ENCODE measurements around the gene GREB1. TPM values are rescaled to one million over a fixed set of nuclear protein-coding genes. Genes with fewer than 3 reads are reported as not detected.

GREB1 gene
- polyA plus RNA-seq, 1 donor from 2014 or later, result 17.2 TPM

GRCh38 chr2:11567631-11568031 is 33.8 kb downstream of the GREB1 start (continued):
- TF ChIP-seq EZH2 (IDR thresholded peaks at IDR 0.05; ENCODE audit: borderline replicate concordance, insufficient read depth, low read length, poor library complexity, severe bottlenecking), result no peak

DNA sequence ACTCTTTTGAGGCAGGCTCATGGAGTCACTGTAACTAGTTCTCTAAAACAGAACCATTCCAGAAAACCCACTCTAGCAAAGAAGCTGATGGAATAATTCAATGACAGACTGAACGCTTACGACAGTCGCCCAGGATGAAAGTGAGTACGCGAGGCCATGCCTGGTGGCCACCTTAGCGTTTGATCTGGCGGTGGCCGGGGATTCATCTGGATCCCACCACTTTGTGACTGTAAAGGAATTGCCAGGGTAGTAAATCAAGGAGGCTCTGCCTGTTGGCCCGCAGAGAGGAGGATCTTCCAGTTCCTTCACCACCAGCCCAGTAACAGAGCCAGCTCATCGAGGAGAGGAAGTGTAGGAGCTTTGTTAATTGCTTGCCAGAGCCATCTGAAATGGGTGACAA is 34.6 kb downstream of the GREB1 start:
- H3K36me3 ChIP-seq (ENCODE audit: insufficient read depth, low read length), result no peaks in the 10 kb centered on the region
- H2AFZ ChIP-seq (ENCODE audit: low read depth, low read length), result no peak overlapping the region
- H3F3A ChIP-seq (ENCODE audit: insufficient read depth, low read length, poor library complexity, severe bottlenecking), result no peaks in the 10 kb centered on the region
- no peaks in the 10 kb centered on the region for H3K27me3 ChIP-seq (ENCODE audit: insufficient read depth, low read depth, low read length)
- H3K9me3 ChIP-seq (ENCODE audit: low read length), result no peaks in the 10 kb centered on the region
- H3K27ac ChIP-seq (ENCODE audit: low read length), result no peak overlapping the region
- TF ChIP-seq EZH2 (IDR thresholded peaks at IDR 0.05; ENCODE audit: borderline replicate concordance, insufficient read depth, low read length, poor library complexity, severe bottlenecking) (no peak), MXI1 (conservative IDR thresholded peaks at IDR 0.05; ENCODE audit: poor library complexity, severe bottlenecking) (no peak), EP300 (conservative IDR thresholded peaks at IDR 0.05; ENCODE audit: poor library complexity, severe bottlenecking) (no peak), RAD21 (conservative IDR thresholded peaks at IDR 0.05) (no peak), POLR2AphosphoS5 (IDR thresholded peaks at IDR 0.05) (no peak), TAF1 (IDR thresholded peaks at IDR 0.05; ENCODE audit: low read depth) (no peak), REST (IDR thresholded peaks at IDR 0.05; ENCODE audit: borderline replicate concordance) (no peak), SMC3 (conservative IDR thresholded peaks at IDR 0.05; ENCODE audit: poor library complexity) (no peak)
- TF ChIP-seq, protein P1, sequence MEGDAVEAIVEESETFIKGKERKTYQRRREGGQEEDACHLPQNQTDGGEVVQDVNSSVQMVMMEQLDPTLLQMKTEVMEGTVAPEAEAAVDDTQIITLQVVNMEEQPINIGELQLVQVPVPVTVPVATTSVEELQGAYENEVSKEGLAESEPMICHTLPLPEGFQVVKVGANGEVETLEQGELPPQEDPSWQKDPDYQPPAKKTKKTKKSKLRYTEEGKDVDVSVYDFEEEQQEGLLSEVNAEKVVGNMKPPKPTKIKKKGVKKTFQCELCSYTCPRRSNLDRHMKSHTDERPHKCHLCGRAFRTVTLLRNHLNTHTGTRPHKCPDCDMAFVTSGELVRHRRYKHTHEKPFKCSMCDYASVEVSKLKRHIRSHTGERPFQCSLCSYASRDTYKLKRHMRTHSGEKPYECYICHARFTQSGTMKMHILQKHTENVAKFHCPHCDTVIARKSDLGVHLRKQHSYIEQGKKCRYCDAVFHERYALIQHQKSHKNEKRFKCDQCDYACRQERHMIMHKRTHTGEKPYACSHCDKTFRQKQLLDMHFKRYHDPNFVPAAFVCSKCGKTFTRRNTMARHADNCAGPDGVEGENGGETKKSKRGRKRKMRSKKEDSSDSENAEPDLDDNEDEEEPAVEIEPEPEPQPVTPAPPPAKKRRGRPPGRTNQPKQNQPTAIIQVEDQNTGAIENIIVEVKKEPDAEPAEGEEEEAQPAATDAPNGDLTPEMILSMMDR (IDR thresholded peaks at IDR 0.05; ENCODE audit: poor library complexity, severe bottlenecking), result no peak
- H4K20me1 ChIP-seq (ENCODE audit: insufficient read depth), result no peaks in the 10 kb centered on the region
- H3K79me2 ChIP-seq (replicated peaks; ENCODE audit: insufficient read depth, low read length), result no peaks in the 10 kb centered on the region
- H3K4me2 ChIP-seq (ENCODE audit: low read length), result no peak overlapping the region
- H3K4me3 ChIP-seq (ENCODE audit: low read length), result no peak overlapping the region
- H3K9me2 ChIP-seq (ENCODE audit: insufficient read depth, low read length), result no peaks in the 10 kb centered on the region
- H3K9ac ChIP-seq (ENCODE audit: low read length), result no peak overlapping the region

GRCh38 chr2:11569636-11570035 is 35.8 kb downstream of the GREB1 start:
- no peak overlapping the region for H3K9ac ChIP-seq (ENCODE audit: low read length)
- H4K20me1 ChIP-seq (ENCODE audit: insufficient read depth), result no peaks in the 10 kb centered on the region
- H3K9me2 ChIP-seq (ENCODE audit: insufficient read depth, low read length), result no peaks in the 10 kb centered on the region
- H3K36me3 ChIP-seq (ENCODE audit: insufficient read depth, low read length), result no peaks in the 10 kb centered on the region
- no peak overlapping the region for H2AFZ ChIP-seq (ENCODE audit: low read depth, low read length)
- no peak overlapping the region for H3K4me3 ChIP-seq (ENCODE audit: low read length)
- TF ChIP-seq EZH2 (IDR thresholded peaks at IDR 0.05; ENCODE audit: borderline replicate concordance, insufficient read depth, low read length, poor library complexity, severe bottlenecking), result no peak
- no peaks in the 10 kb centered on the region for H3K9me3 ChIP-seq (ENCODE audit: low read length)
- H3K27me3 ChIP-seq (ENCODE audit: insufficient read depth, low read depth, low read length), result no peaks in the 10 kb centered on the region
- H3K4me2 ChIP-seq (ENCODE audit: low read length), result no peak overlapping the region
- no peak overlapping the region for H3K27ac ChIP-seq (ENCODE audit: low read length)
- no peaks in the 10 kb centered on the region for H3F3A ChIP-seq (ENCODE audit: insufficient read depth, low read length, poor library complexity, severe bottlenecking)
- H3K79me2 ChIP-seq (replicated peaks; ENCODE audit: insufficient read depth, low read length), result no peaks in the 10 kb centered on the region

Measured in neural cell (in vitro differentiated cells).